GM03348 (cell line): ENCODE measurements around the gene FXR2.

Source experiments
- DNase-seq: peaks from one replicate; pipeline ENCODE4 v3.0.0; 2012; ENCODE audit warnings: low spot score

The FXR2 gene

DNA sequence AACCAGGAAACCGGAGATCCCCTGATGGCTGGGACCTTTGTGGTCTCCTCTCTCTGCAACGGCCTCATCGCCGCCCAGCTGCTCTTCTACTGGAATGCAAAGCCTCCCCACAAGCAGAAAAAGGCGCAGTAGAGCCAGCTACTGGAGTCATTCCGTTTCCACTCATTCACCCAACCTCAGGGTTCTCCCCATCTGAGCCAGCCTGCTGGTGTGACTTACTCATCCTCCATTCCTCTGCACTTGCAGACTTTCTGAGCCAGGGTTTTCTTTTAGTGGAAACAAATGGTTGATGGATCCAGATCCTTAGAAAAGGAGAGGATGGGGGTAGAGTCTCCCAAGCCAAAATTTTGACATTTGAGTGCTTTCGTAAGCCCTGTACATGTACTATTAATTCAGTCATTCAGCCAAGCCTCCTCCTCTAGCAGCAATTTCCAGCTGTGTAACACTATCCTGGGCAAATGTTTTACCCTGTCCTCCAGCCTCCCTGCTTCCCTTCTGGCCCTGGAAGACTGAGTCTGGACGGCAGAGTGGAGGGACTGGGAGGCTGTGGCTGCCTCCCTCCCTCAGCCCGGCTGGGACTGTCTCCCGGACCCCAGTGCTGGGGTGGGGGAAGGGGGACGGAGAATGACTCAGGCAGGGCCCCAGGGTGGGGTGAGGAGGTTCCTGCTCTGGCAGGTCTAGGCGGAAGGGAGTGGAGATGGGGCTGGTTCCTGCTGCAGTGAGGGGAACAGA, 27.1 kb downstream of the FXR2 start:
- DNase-seq, result peak; percentile 89

DNA sequence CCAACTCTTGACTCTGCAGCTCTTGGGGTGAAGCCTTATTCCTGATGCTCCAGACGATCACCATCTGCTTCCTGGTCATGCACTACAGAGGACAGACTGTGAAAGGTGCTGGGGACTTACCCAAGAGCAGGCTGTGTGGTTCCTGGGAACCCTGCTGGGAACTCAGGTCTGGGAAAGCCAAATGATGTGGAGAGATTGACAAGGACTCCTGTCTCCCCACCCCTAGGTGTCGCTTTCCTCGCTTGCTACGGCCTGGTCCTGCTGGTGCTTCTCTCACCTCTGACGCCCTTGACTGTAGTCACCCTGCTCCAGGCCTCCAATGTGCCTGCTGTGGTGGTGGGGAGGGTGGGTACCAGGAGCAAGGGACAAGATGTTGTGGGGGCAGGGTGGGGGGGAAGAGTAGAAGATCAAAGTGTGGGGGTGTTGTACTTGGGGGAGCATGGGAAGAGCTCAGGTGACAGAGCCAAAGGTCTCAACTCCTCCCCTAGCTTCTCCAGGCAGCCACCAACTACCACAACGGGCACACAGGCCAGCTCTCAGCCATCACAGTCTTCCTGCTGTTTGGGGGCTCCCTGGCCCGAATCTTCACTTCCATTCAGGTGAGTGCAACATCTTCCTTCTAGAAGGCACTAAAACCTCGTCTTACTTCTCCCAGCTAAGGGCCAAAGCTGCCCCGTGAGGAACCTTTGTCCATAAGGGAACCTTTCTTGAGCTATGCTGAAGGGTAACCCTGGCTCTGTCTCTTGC, 27.9 kb downstream of the FXR2 start:
- no peak for DNase-seq

GRCh38 chr17:7583253-7584109, 31.2 kb downstream of the FXR2 start, which contains the start of gene MPDU1:
Gene MPDU1 (plus strand): TSS chr17:7583852. CDS start chr17:7583863, 11 bp downstream.
- DNase-seq, result peak; percentile 92

DNA sequence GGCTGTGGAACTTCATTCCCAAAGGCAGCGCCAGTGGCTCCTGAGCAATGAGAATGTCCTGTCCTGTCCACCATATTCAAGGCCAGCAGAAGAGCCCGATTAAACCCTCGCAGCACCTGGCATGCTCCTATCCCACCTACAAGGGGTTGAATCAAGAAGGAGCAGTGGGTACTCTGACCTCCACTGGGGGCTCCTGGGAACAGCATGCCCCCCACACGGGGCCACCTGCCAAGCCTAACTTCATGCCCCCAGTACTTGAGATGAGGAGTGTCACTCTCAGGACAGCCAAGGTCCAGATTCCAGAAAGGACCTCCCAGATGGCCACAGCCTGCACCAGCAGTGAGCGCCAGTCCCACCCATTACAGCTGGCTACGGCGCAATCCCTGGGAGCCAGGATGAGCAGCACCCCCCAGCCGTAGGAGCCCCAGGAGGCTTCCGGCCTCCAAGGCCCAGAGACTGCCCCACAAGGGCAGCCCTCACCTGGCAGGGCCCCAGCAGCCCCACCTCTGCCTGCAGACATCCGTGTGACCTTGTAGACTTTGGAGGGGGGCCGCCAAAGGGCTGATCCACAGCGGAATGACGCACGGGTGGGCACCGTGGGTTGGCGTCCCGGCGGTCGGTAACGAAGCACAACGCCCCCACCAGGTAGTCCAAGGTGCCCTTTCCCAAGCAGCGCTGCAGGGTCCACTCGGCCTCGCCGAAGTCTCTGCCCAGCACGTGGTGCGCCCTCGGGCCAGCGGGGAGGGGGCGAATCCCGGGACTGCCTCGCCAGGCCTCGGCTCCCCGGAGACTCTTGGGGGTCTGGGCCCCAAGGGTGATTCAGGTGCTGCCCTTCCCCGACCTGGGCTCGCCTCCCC, 32.1 kb downstream of the FXR2 start:
- no peak for DNase-seq

GRCh38 chr17:7580604-7581575, 33.8 kb downstream of the FXR2 start:
- no peak for DNase-seq

- DNase-seq, result no peak
Observed at GRCh38 chr17:7579834-7580603, 34.7 kb downstream of the FXR2 start.

DNA sequence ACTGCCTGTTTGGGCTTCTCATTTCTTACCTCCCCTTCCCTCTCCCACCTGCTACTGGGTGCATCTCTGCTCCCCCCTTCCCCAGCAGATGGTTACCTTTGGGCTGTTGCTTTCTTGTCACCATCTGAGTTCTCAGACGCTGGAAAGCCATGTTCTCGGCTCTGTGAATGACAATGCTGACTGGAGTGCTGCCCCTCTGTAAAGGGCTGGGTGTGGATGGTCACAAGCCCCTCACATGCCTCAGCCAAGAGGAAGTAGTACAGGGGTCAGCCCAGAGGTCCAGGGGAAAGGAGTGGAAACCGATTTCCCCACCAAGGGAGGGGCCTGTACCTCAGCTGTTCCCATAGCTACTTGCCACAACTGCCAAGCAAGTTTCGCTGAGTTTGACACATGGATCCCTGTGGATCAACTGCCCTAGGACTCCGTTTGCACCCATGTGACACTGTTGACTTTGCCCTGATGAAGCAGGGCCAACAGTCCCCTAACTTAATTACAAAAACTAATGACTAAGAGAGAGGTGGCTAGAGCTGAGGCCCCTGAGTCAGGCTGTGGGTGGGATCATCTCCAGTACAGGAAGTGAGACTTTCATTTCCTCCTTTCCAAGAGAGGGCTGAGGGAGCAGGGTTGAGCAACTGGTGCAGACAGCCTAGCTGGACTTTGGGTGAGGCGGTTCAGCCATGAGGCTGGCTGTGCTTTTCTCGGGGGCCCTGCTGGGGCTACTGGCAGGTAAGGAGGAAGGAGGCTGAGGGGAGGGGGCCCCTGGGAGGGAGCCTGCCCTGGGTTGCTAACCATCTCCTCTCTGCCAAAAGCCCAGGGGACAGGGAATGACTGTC, 35.5 kb downstream of the FXR2 start, which contains the start of gene CD68:
Gene CD68, plus strand, starts transcription at position 638 of the 833 bp plus-strand sequence. Its CDS starts 40 bp downstream, at position 678.
- DNase-seq, result peak; percentile 88

- DNase-seq, result no peak
Observed at GRCh38 chr17:7577327-7578199, 37.1 kb downstream of the FXR2 start.

GRCh38 chr17:7576432-7576937, 38.2 kb downstream of the FXR2 start:
- no peak for DNase-seq

GRCh38 chr17:7575959-7576358, 38.7 kb downstream of the FXR2 start:
- no peak for DNase-seq

GRCh38 chr17:7575481-7575883, 39.2 kb downstream of the FXR2 start:
- DNase-seq, result no peak

DNA sequence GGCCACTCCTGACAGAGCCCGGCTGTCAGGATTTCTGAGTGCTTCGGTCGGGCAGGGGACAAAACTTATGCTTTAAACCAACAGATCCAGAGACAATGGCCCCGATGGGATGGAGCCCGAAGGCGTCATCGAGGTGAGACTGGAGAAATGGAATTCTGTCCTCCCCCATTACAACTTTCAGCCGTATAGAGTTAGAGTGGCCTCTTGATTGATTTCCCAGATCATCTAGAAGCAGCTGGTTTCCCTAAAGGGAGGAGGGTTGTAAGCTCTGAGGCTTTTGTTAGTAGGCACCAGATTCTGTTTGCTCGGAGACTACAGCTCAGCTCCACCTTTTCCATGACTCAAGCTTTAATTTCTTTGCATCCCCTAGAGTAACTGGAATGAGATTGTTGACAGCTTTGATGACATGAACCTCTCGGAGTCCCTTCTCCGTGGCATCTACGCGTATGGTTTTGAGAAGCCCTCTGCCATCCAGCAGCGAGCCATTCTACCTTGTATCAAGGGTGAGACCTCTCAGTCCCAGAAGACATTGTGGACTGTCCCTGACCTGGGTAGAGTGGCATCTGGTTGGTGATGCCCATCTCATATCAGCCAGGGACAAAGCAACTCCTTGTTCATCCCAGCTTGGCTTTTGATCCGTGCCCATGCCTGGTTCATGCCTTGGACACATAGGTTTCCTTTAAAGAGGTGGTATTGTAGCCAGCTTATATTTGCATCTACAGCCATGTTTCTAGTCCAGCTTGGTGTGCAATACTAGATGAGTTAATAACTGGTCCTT, 40.3 kb downstream of the FXR2 start:
- no peak for DNase-seq

- peak; percentile 94 for DNase-seq
Observed at GRCh38 chr17:7573324-7574080, 41.2 kb downstream of the FXR2 start.

GRCh38 chr17:7572588-7573323, 41.9 kb downstream of the FXR2 start:
- peak; percentile 99 for DNase-seq

GRCh38 chr17:7572338-7572587, 42.4 kb downstream of the FXR2 start:
- no peak for DNase-seq
